Right cardiac atrium (tissue), 5 donors: Measurements from ENCODE around the gene FZR1. TPM values are rescaled to one million over a fixed set of nuclear protein-coding genes. Genes with fewer than 3 reads are reported as not detected.
A peak's percentile ranks its signal among the peaks of the same experiment; 100 is the strongest.

Source experiments
- ATAC-seq, 2 donors: fragments of 200-7000 bp; cut with Tn5 transposase; one replicate each; pipeline versions ENCODE4 v1.8.0 to v1.9.1; 2020; ENCODE audit warnings: moderate library complexity in 2 of 2, mild to moderate bottlenecking in 1 of 2
- DNase-seq, 3 donors: peaks; one replicate each; pipeline ENCODE4 v3.0.0-alpha.2; 2020
- H3K27ac ChIP-seq: one replicate; pipeline ENCODE4 v1.5.1; 2013; ENCODE audit warnings: mild to moderate bottlenecking, low read length, control low read depth, moderate library complexity
- H3K27me3 ChIP-seq: one replicate; pipeline ENCODE4 v1.6.1; 2013; ENCODE audit not compliant: control insufficient read depth, insufficient read depth
- H3K4me1 ChIP-seq: one replicate; pipeline ENCODE4 v1.6.1; 2013; ENCODE audit warnings: low read length; ENCODE audit not compliant: control insufficient read depth, insufficient read depth
- H3K4me3 ChIP-seq: one replicate; pipeline ENCODE4 v1.5.1; 2013; ENCODE audit warnings: low read length, control low read depth
- H3K9me3 ChIP-seq: one replicate; pipeline ENCODE4 v1.6.1; 2013; ENCODE audit warnings: low read length; ENCODE audit not compliant: control insufficient read depth
- WGBS: extraction: QIAGEN DNeasy Blood & Tissue Kit; methylation state at CpG from one replicate; pipeline ENCODE4 v1.1.7; 2013; 5-methylcytosine and 5-hydroxymethylcytosine counted together
- intact Hi-C, 4 donors: fragments of 100-400 bp; cut with DNase I; formaldehyde crosslinking; loops; one replicate each; pipeline versions ENCODE4 v1.11.0 to v1.14.0; 2022 to 2023
- polyA plus RNA-seq: library from polyadenylated mRNA; stranded (reverse); fragments of 200-250 nt; gene quantifications from one replicate; pipeline ENCODE4 v1.2.3, GENCODE V29; 2013
- total RNA-seq, 4 donors: library from RNA; stranded (reverse); fragmentation: NEBNext Ultra II Directional; extraction: Animal tissue kit (Norgen Biotek cat#: 25700); gene quantifications; one replicate each; pipeline ENCODE4 v1.2.1, GENCODE V29; 2021
- donor health status: healthy with polysubstance abuse.
- donor health status: DM: no; HTN: yes; CAD: no.
- donor health status: DM: no; HTN: no; CAD: no.
- donor health status: DM: no; HTN: yes; CAD: no; lungs with severe emphysema.
- donor health status: DM: yes; HTN: yes; CAD: no.

Gene FZR1
- total and polyA plus RNA-seq, 5 donors, result 14.3 to 23.3 (median 20.4) TPM

DNA sequence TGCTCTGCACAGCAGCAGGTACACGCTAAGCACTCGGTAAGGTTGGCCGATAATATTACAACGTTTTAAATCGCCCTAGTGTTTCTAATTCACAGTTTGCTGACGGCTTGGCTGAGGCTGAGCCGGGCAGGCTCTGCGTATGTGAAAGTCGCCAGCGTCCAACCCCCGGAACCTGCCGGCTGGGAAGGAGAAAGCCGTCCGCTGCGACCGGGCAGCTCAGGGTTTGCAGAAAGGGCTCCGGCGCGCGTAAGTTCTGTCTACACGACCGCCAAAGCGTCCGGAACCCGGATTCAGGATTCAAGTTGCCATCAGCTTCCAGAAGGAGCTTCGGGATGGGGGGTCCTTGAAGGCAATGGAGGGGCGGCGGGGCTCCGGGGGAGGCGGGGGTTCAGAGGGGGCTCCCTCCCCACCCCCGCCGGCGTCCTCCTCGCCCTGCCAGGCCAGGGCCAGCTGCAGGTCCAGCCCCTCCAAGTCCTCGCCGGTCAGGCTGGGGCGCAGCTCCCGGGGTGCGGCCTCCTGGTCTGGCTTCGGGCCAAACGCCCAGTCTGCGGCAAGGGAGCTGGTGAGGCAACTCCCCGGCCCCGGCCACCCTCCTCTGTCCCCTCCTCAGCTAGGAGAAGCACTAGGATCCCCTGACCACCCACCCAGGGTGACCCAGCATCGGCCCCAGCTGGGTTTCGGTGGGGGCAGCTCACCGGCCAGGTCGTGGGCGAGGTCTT lies 23.4 kb upstream of the FZR1 start:
- ATAC-seq (no peak), DNase-seq (no peak)
- no peaks in the 10 kb centered on the region for H3K9me3 ChIP-seq
- H3K27ac ChIP-seq, result no peak overlapping the region
- no peak overlapping the region for H3K4me3 ChIP-seq
- no peaks in the 10 kb centered on the region for H3K27me3 ChIP-seq
- no peaks in the 10 kb centered on the region for H3K4me1 ChIP-seq
- intact Hi-C loops, result no loop called here
- 63% methylated on average over 49 of the region's 49 CpGs for WGBS

DNA sequence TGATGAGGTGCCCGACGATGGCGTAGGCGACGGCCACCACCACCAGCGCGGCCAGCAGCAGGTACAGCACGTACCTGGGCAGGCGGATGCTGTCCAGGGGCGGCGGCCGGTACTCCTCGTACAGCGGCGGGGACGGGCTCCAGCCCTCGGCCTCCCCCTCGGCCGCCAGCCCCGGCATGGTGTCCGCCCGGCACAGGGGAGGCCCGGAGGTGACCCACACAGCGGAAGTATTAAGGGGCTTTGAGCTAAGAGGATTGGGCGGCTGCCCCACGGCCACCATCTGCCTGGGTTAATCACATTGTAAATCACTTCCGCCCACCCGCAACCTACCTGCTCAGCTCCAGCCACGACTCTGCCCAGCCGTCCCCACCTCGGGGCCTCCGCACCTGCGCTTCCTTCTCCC lies 22.9 kb upstream of the FZR1 start, which contains the start of gene SMIM44:
TSS of gene SMIM44 (minus strand) at position 216 of the 403 bp plus-strand sequence. CDS start at position 178, 38 bp downstream.
- intact Hi-C loops, result no loop called here
- H3K27me3 ChIP-seq, result no peaks in the 10 kb centered on the region

DNA sequence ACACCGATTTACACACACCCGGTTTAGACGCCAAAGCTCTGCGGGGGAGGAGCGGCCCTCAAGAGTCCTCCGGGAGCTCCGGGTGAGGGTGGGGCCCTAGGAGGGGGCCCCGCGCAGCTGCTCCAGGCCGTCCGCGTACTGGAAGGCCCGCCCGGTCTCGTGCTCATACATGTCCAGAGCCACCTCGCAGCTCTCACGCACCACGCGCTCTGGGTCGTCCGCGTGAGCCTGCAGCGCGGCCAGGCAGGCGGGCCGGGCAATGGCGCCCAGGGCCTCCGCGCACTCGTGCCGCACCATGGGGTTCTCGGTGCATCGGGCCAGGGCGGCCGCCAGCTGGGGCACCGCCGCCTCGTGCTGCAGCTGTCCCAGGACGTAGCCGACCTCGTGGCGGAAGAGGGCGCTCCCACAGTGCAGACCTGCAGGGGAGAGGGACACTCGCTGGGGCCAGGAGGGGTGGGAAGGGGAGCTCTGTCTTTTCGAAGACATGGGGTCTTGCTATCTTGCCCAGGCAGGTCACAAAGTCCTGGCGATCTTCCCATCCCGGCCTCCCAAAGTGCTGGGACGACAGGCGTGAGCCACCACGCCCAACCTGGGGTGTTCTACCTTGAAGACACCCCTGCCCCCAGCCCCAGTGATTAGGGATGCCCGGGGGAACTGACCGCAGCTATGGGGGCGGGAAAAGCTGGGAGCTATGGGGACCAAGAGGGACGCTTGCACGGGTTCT lies 14.6 kb upstream of the FZR1 start:
- Histone ChIP-seq H3K9me3 (no peaks in the 10 kb centered on the region), H3K27me3 (no peaks in the 10 kb centered on the region), H3K4me1 (no peaks in the 10 kb centered on the region), H3K27ac (no peak overlapping the region), H3K4me3 (no peak overlapping the region)
- intact Hi-C loops, result no loop called here
- DNase-seq (no peak), ATAC-seq (peak; percentile 6 to 17)
- WGBS, result 96% methylated on average over 55 of the region's 55 CpGs

More for the DNA sequence above, 22.9 kb upstream of the FZR1 start, which contains the start of gene SMIM44:
- DNase-seq (no peak), ATAC-seq (no peak)
- WGBS, result 79% methylated on average over 33 of the region's 33 CpGs
- Histone ChIP-seq H3K4me1 (no peaks in the 10 kb centered on the region), H3K9me3 (no peaks in the 10 kb centered on the region), H3K27ac (no peak within 1 kb of the TSS), H3K4me3 (no peak within 1 kb of the TSS)

- H3K27me3 ChIP-seq, result no peaks in the 10 kb centered on the region
- DNase-seq (no peak), ATAC-seq (peak in 1 of 2 donors; percentile 9)
- no peaks in the 10 kb centered on the region for H3K4me1 ChIP-seq
- 95% methylated on average over 45 of the region's 45 CpGs for WGBS
- no peak overlapping the region for H3K4me3 ChIP-seq
- H3K27ac ChIP-seq, result no peak overlapping the region
- intact Hi-C loops, result no loop called here
- no peaks in the 10 kb centered on the region for H3K9me3 ChIP-seq
Observed at GRCh38 chr19:3492131-3492839, 13.8 kb upstream of the FZR1 start.

DNA sequence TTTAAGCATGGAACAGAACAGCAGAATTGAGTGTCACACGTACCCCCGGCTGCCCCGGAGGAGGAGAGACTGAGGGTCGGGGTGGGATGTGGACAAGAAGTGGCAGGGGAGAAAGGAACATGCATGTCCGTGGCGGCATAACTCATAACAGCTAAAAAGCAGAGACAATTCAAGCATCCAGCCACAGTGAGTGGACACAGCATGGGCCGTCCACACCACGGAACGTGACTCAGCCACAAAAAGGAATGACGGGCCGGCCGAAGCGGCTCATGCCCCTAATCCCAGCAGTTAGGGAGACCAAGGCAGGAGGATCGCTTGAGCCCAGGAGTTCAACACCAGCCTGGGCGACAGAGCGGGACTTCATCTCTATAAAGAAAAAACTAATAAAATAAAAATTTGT lies 13.2 kb upstream of the FZR1 start:
- Histone ChIP-seq H3K27me3 (no peaks in the 10 kb centered on the region), H3K4me3 (no peak overlapping the region), H3K4me1 (no peaks in the 10 kb centered on the region), H3K27ac (no peak overlapping the region), H3K9me3 (no peaks in the 10 kb centered on the region)
- whole genome bisulfite sequencing, result 94% methylated on average over 16 of the region's 16 CpGs
- ATAC-seq (no peak), DNase-seq (peak in 1 of 3 donors; percentile 16)
- intact Hi-C loops, result no loop called here

DNA sequence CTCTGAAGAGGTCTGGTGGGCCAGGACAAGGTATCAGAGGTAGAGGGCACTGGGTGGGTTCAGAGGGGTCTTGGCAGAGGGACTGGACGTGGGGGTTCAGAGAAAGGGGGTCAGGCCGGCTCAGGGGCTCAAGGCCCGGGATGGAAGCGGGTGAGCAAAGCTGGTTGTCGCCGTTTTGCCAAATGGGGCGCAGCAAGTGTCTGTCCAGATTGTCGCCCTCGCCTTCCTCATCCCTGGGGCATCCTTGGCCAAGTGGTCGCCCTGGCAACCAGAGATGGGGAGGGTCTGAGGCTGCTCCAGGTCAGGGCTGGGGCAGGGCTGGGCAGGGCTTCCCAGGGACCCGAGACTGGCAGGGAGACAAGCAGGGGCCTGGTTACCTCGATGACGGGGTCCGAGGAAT lies 12.5 kb upstream of the FZR1 start:
- H3K4me1 ChIP-seq, result no peaks in the 10 kb centered on the region
- WGBS, result 93% methylated on average over 14 of the region's 14 CpGs
- intact Hi-C loops, result no loop called here
- DNase-seq (peak in 1 of 3 donors; percentile 43), ATAC-seq (no peak)
- H3K4me3 ChIP-seq, result no peak overlapping the region
- H3K9me3 ChIP-seq, result no peaks in the 10 kb centered on the region
- H3K27ac ChIP-seq, result no peak overlapping the region
- H3K27me3 ChIP-seq, result no peaks in the 10 kb centered on the region

- WGBS, result 78% methylated on average over 15 of the region's 15 CpGs
- no peaks in the 10 kb centered on the region for H3K4me1 ChIP-seq
- H3K27me3 ChIP-seq, result no peaks in the 10 kb centered on the region
- DNase-seq, result peak in 1 of 3 donors; percentile 65
- intact Hi-C loops, result no loop called here
- H3K27ac ChIP-seq, result no peak overlapping the region
- no peak overlapping the region for H3K4me3 ChIP-seq
- H3K9me3 ChIP-seq, result no peaks in the 10 kb centered on the region
- ATAC-seq, result peak; percentile 14 to 33
Observed at GRCh38 chr19:3494051-3494450, 12.1 kb upstream of the FZR1 start.

- ATAC-seq (no peak), DNase-seq (no peak)
- intact Hi-C loops, result no loop called here
- H3K27ac ChIP-seq, result no peak overlapping the region
- no peaks in the 10 kb centered on the region for H3K4me1 ChIP-seq
- H3K9me3 ChIP-seq, result no peaks in the 10 kb centered on the region
- H3K4me3 ChIP-seq, result no peak overlapping the region
- H3K27me3 ChIP-seq, result no peaks in the 10 kb centered on the region
- 93% methylated on average over 18 of the region's 18 CpGs for WGBS
Observed at GRCh38 chr19:3494559-3494958, 11.6 kb upstream of the FZR1 start.

DNA sequence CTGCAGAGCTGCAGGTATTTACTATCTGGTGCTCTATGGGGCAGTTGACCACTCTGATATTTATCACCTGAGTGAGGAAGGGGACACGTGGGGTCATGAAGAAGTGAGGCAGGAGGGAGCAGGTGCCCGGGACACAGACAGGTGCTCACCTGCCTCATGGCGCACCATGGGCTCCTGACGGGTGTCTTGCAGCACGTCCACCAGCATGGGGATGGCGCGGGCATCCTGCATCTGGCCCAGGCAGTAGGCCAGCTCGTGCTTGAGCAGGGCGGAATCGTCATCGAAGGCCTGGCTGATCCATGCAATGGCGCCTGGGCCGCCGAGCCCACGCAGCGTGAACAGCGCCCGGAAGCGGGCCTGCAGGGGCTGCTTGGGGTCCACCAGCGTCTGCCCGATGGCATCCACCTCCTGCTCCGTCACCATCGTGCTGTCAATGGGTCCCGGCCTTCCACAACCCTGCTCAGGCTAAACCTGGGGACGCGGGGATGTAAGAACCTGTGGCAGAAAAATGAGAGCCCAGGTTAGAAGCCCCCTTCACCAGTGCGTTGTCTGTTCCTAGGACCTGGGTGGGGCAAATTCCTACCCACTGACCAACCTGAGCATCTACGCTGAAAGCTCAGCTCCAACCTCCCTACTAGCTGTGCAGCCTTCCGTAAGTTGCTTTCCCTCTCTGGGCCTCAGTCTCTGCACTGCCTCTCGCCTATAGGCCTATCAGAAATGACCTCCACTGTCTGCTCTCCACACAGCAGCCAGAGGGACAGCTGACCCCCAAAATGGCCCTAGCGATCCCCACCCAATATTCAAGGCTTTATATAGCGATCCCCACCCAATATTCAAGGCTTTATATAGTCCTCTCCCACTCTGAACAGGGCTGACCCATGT lies 9.5 kb upstream of the FZR1 start:
- Histone ChIP-seq H3K27me3 (no peaks in the 10 kb centered on the region), H3K4me3 (no peak overlapping the region), H3K9me3 (no peaks in the 10 kb centered on the region), H3K27ac (no peak overlapping the region), H3K4me1 (peaks cover 2% of the 10 kb centered on the region)
- intact Hi-C loops, result no loop called here
- ATAC-seq, result no peak
- WGBS, result 94% methylated on average over 32 of the region's 32 CpGs
- no peak for DNase-seq

- Histone ChIP-seq H3K27ac (no peak overlapping the region), H3K4me3 (no peak overlapping the region), H3K27me3 (no peaks in the 10 kb centered on the region), H3K4me1 (peaks cover 2% of the 10 kb centered on the region), H3K9me3 (no peaks in the 10 kb centered on the region)
- intact Hi-C loops, result no loop called here
- DNase-seq, result no peak
- ATAC-seq, result no peak
- WGBS, result 96% methylated on average over 5 of the region's 5 CpGs
Observed at GRCh38 chr19:3497757-3498520, 8.2 kb upstream of the FZR1 start.
